PFSK-1 (cell line): ENCODE data around the gene STARD3.

Experiments
- POLR2AphosphoS5 ChIP-seq: IDR thresholded peaks from 2 replicates; pipeline ENCODE4 v1.6.1; 2012; ENCODE audit warnings: low read depth, mild to moderate bottlenecking, control low read depth, low read length, moderate library complexity
- REST ChIP-seq, 2 experiments: IDR thresholded peaks; 2 replicates each; pipeline versions ENCODE4 v1.6.1 to v1.8.0; 2011 to 2012; ENCODE audit warnings: low read depth in 2 of 2, low read length in 2 of 2, control low read depth in 1 of 2, inconsistent platforms in 1 of 2, mild to moderate bottlenecking in 1 of 2, moderate library complexity in 1 of 2; ENCODE audit not compliant: insufficient read depth in 1 of 2
- SIN3A ChIP-seq: IDR thresholded peaks from 2 replicates; pipeline ENCODE4 v1.6.1; 2012; ENCODE audit warnings: mild to moderate bottlenecking, low read length, moderate library complexity, borderline replicate concordance; ENCODE audit not compliant: insufficient read depth
- TAF1 ChIP-seq: IDR thresholded peaks from 2 replicates; pipeline ENCODE4 v1.6.1; 2012; ENCODE audit warnings: low read length, control low read depth, borderline replicate concordance; ENCODE audit not compliant: insufficient read depth

GRCh38 chr17:39675390-39676082, 38.6 kb downstream of the STARD3 start:
- TF ChIP-seq TAF1 (no peak), POLR2AphosphoS5 (no peak), REST (IDR thresholded peaks at IDR 0.05; ENCODE audit: insufficient read depth in 1 of 2, low read depth in 2 of 2, low read length in 2 of 2) (no peak), SIN3A (no peak)
